ENCODE results near the gene MED12. TPM values are rescaled to one million over a fixed set of nuclear protein-coding genes. Genes with fewer than 3 reads are reported as not detected.

The MED12 gene
- total RNA-seq: 39.3 and 85.7 TPM in 2 replicates

GRCh38 chrX:71118032-71118984, at the start of gene MED12:
MED12 (plus strand) TSS chrX:71118596; CDS start chrX:71118755, 159 bp downstream.
- DNase-seq: peak; percentile 77

GRCh38 chrX:71070531-71070930, 47.9 kb upstream of the MED12 start:
- DNase-seq: no peak

GRCh38 chrX:71081330-71082123, 36.9 kb upstream of the MED12 start:
- peak; percentile 66 for DNase-seq

GRCh38 chrX:71082124-71082647, 36.2 kb upstream of the MED12 start:
- DNase-seq: no peak

- no peak for DNase-seq
Observed at GRCh38 chrX:71082822-71083221, 35.6 kb upstream of the MED12 start.

DNA sequence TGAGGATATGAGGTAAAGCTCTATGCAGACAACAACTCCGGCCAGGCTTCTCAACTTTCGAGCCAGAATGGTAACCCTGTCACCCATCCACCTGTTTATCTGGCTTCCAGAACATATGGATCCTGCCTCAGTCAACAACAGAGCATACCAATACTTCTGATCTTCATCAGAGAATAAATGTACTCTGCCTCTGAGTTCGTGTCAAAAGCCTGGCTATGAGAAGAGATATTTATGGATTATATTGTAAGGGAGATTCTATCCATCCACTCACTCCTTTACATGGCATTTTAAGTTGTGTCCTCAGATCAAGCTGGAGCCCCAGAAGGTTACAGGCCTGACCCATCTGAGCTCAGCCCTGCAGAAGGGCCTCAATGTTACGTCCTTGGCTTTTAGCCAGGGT, 32.5 kb upstream of the MED12 start:
- no peak for DNase-seq

DNA sequence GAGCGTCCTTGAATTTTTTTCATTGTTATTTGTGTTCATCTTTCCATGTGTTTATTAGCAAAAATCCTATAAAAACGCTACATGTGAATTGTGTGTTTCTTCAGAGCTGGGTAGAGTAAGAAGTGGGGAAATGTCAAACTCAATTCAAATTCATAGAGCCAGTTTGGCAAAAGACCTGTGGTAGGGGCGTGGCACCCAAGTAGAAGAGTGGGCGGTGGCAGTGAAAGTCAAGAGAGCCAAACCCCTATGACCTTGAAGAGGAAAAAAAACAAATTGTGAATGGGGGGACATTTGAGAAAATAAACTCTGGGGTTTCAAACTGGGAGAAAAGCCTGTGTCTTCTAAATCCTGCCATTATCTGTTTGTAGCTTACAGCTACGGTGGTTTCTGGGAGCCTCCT, 27.1 kb upstream of the MED12 start:
- DNase-seq: no peak

DNA sequence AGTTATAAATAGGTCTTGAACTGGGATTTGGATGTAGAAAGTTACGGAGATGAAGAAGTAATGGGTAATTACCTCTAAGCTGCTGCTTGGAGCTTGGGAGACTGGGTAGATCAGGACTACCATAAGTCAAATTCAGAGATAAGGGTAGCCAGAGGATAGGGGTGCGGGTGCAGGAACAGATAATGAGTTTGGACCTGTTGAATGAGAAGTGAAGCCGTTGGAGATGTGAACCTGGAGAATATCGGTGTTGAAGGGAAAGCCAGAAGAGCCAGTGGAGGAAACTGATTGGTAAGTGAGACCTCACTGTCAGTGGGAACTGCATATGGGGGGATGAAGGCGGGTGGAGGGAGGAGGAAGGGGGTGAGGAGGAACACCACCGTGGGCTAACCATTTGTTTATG, 23.4 kb upstream of the MED12 start:
- DNase-seq: no peak

GRCh38 chrX:71095555-71095980, 22.8 kb upstream of the MED12 start, which contains the start of gene FOXO4:
FOXO4 (plus strand) TSS chrX:71095851; CDS start chrX:71096529, 678 bp downstream.
- DNase-seq: peak; percentile 90

GRCh38 chrX:71095981-71096759, 22.2 kb upstream of the MED12 start:
- DNase-seq: no peak

GRCh38 chrX:71096760-71097032, 21.7 kb upstream of the MED12 start:
- DNase-seq: no peak

GRCh38 chrX:71098302-71098701, 20.1 kb upstream of the MED12 start:
- DNase-seq: peak; percentile 76

- DNase-seq: no peak
Observed at GRCh38 chrX:71098951-71099506, 19.4 kb upstream of the MED12 start.

DNA sequence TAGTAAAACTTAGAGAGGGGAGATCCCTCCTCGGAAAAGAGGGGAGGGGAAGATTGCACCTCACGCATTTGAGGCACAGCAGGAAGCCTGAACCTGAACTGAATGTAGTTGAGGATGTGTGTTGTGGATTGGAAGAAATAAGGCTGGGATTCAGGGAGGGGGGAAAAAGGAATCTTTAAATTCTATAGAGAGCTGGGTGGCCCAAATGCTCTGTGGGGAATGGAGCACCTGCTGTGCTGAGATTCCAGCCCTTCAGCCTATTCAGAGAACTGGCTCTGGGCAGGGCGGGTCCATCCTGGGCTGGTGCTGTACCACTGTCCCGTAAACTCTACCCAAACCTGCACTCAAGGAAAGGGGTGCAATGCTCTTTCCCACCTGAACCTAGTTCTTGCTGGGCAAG, 18.7 kb upstream of the MED12 start:
- no peak for DNase-seq

- no peak for DNase-seq
Observed at GRCh38 chrX:71100581-71101505, 17.6 kb upstream of the MED12 start.

GRCh38 chrX:71102292-71102691, 16.1 kb upstream of the MED12 start:
- no peak for DNase-seq

DNA sequence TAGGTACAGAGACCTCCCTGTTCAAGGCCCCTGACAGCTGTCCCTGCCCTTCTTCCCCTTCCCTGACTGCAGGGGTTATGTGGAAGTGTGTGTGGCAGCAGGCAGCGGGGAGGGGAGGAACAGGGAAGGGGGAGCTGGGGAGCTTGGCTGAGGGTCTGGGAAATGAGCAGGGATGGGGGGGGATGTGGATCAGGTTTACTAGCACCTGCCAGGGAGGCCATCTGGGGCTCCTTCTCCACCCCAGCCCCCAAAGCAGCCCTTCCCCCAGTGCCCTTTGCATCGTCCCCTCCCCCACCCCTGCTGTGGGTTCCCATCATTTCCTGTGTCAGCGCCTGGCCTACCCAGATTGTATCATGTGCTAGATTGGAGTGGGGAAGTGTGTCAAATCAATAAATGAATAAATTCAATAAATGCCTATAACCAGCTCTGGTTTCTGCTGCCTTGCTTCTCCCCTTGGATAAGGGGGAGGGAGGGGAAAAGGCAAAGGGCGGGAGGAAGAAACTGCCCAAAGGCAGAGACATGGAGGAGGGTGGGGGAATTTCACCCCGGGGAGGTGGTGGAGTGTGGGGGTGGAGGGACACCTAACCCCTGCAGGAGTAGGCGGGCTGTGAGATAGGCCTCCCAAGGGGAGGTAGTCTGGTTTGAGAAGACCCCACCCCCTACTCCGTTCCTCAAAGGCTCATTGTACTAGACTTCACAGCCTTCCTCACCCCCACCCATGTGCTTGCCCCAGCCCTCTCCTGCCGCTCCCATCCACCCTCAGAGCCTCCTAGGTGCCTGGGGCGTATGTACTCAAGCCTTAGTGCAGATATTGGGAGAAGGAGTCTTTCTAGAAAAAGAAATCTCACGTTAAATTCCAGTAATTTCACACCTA, 15.0 kb upstream of the MED12 start:
- peak; percentile 5 for DNase-seq

DNA sequence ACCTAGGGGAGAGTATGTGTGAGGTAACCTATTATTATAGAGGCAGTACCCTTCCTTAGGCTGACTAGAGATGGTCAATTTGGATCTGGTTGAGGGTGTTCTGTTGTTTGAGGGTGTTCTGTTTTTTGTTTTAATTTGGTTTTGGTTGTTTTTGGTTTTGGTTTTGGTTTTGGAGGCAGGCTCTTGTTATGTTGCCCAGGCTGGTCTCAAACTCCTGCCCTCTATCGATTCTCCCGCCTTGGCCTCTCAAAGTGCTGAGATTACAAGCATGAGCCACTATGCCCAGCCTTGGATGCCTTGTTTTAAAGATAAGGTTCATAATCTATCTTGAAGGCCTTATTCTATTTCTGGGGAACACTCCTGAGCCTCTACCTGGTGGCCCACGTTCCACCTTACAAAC, 12.8 kb upstream of the MED12 start:
- DNase-seq: no peak

- no peak for DNase-seq
Observed at GRCh38 chrX:71106427-71106826, 12.0 kb upstream of the MED12 start, which contains the start of gene CXorf65. CXorf65 (minus strand) TSS chrX:71106740; CDS start chrX:71106556, 184 bp downstream.

DNA sequence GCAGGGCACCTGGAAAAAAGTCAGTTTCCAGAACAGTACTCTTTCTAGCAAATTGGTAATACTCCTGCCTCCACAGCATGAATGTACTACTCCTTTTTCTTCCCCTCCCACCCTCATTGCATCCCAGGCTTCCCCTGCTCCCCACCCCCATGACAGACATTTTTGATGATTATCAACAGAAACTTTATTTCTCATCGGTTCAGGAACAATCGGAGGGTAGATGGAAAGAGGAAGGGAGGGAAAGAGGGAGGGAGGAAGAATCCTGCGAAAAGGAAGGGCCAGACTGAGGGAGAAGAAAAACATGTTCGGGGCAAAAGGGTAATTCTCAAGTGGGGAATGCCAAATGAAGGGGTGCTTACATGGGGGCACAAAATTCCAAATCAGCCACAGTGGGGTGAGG, 11.2 kb upstream of the MED12 start:
- DNase-seq: no peak

All from dermis blood vessel endothelial cell (primary cell).